Measurements from ENCODE around the gene CARD19. TPM values are rescaled to one million over a fixed set of nuclear protein-coding genes. Genes with fewer than 3 reads are reported as not detected.

CARD19 gene
- total RNA-seq, 2 experiments from 2014 or later = 51.7 to 55.4 TPM

- ChIA-PET CTCF (interaction anchor here (0.6 to 2.3 kb wide), 19 partner anchors 11 to 109 kb away, joined by 3 to 18 read pairs (median 4); partner anchors contain the start of gene NINJ1), POLR2A (interaction anchor here (0.9 to 2.8 kb wide), 13 partner anchors 18 to 101 kb away, joined by 3 to 31 read pairs (median 7); partner anchors contain the start of gene CARD19)
- H3K4me3 Mint-ChIP-seq = peak overlapping the region; percentile 79
- H3K27ac Mint-ChIP-seq = peak overlapping the region; percentile 96
- H3K4me1 Mint-ChIP-seq (ENCODE audit: low read depth) = peaks cover 81% of the 10 kb centered on the region
- H3K9me3 Mint-ChIP-seq (ENCODE audit: insufficient read depth) = no peaks in the 10 kb centered on the region
- peaks cover 68% of the 10 kb centered on the region for H3K36me3 Mint-ChIP-seq (ENCODE audit: low read depth)
- DNase-seq (no peak), ATAC-seq (no peak)
- no peaks in the 10 kb centered on the region for H3K27me3 Mint-ChIP-seq (ENCODE audit: low read depth)
These were observed 30.8 kb upstream of the CARD19 start for GRCh38 chr9:93065135-93065720.

DNA sequence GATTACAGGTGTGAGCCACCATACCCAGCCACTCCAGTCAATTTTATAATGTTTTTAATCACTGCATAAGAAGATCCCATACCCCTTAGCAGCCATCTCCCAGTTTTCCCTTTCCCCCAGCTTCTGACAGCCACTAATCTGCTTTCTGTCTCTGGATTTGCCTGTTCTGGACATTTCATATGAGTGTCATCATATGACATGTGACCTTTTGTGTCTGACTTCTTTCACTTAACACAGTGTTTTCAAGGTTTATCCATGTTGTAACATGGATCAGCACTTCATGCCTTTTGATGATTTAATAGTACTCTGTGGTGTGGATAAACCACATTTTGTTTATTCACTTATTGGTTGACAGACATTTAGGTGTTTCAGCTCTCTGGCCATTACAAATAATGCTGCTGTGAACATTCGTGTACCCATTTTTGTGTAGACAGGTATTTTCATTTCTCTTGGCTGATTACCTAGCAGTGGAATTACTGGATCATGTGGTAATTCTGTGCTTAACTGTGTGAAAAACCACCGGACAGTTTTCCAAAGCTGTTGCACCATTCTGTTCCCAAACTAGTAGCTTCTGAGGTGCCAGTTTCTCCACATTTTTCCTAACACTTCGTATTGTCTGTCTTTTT, 28.9 kb upstream of the CARD19 start:
- Mint-ChIP-seq H3K27ac (no peak overlapping the region), H3K36me3 (ENCODE audit: low read depth) (peaks cover 70% of the 10 kb centered on the region), H3K9me3 (ENCODE audit: insufficient read depth) (no peaks in the 10 kb centered on the region), H3K4me1 (ENCODE audit: low read depth) (peaks cover 73% of the 10 kb centered on the region), H3K27me3 (ENCODE audit: low read depth) (no peaks in the 10 kb centered on the region), H3K4me3 (no peak overlapping the region)
- CTCF ChIA-PET = interaction anchor here (0.6 to 2.1 kb wide), 3 partner anchors 15 to 64 kb away, joined by 3 to 9 read pairs (median 7); no protein-coding TSS in a partner anchor
- POLR2A ChIA-PET = interaction anchor here (1.0 to 1.8 kb wide), 2 partner anchors 21 to 27 kb away, joined by 3 to 5 read pairs; no protein-coding TSS in a partner anchor
- ATAC-seq (no peak), DNase-seq (no peak)

DNA sequence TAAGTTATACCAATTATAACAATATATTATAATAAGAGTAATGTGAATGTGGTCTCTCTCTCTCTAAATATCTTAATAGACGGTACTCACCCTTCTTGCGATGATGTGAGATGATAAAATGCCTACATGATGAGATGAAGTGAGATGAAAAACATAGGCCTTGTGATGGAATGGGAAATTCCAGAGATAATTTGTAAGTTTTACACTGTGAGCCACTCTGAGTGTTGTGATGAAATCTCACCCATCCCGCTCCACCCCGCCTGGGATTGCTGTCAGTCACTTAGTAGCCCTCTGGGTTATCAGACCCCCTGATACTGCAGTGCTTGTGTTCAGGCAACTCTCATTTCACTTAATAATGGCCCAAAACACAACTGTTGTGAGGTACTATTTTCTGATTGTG, 27.1 kb upstream of the CARD19 start:
- CTCF ChIA-PET = interaction anchor here (0.6 to 0.9 kb wide), 2 partner anchors 40 to 49 kb away, joined by 3 read pairs; no protein-coding TSS in a partner anchor
- H3K4me1 Mint-ChIP-seq (ENCODE audit: low read depth) = peaks cover 59% of the 10 kb centered on the region
- no peak for DNase-seq
- H3K36me3 Mint-ChIP-seq (ENCODE audit: low read depth) = peaks cover 64% of the 10 kb centered on the region
- no peak for ATAC-seq
- no peaks in the 10 kb centered on the region for H3K27me3 Mint-ChIP-seq (ENCODE audit: low read depth)
- no peak overlapping the region for H3K4me3 Mint-ChIP-seq
- H3K9me3 Mint-ChIP-seq (ENCODE audit: insufficient read depth) = no peaks in the 10 kb centered on the region
- H3K27ac Mint-ChIP-seq = no peak overlapping the region
- POLR2A ChIA-PET = no interaction called here

GRCh38 chr9:93071464-93071863, 24.6 kb upstream of the CARD19 start:
- H3K4me1 Mint-ChIP-seq (ENCODE audit: low read depth) = peaks cover 35% of the 10 kb centered on the region
- H3K27me3 Mint-ChIP-seq (ENCODE audit: low read depth) = no peaks in the 10 kb centered on the region
- H3K9me3 Mint-ChIP-seq (ENCODE audit: insufficient read depth) = no peaks in the 10 kb centered on the region
- H3K36me3 Mint-ChIP-seq (ENCODE audit: low read depth) = peaks cover 50% of the 10 kb centered on the region
- H3K4me3 Mint-ChIP-seq = no peak overlapping the region
- POLR2A ChIA-PET = interaction anchor here (0.6 to 1.0 kb wide), 2 partner anchors 14 to 24 kb away, joined by 3 read pairs; no protein-coding TSS in a partner anchor
- ATAC-seq = no peak
- no peak overlapping the region for H3K27ac Mint-ChIP-seq
- CTCF ChIA-PET = interaction anchor here (1.7 kb wide), 1 partner anchor 38 kb away, joined by 4 read pairs; no protein-coding TSS in a partner anchor
- DNase-seq = no peak

DNA sequence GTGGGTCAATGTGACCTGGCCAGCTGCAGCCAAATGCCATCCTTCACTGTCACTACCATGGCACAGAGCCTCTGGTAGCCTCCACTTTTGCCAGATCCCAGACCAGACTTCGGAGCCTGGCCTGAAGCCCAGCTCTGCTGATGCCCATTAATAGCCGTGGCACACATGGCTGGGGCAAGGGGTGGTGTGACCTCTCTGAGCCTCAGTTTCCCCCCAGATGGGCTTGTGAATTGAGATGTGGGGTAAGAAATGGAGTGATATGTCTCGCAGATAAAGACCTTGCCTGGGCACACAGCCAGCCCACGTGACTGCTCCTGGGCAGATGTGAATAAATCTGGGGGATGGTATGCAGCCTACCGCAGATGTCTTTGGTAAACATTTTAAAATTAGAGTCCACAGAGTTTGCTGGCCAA, 23.6 kb upstream of the CARD19 start:
- peaks cover 34% of the 10 kb centered on the region for H3K4me1 Mint-ChIP-seq (ENCODE audit: low read depth)
- H3K27ac Mint-ChIP-seq = no peak overlapping the region
- H3K4me3 Mint-ChIP-seq = no peak overlapping the region
- ChIA-PET POLR2A (interaction anchor here (0.6 kb wide), 1 partner anchor 13 kb away, joined by 3 read pairs; no protein-coding TSS in a partner anchor), CTCF (interaction anchor here (1.7 kb wide), 1 partner anchor 37 kb away, joined by 4 read pairs; no protein-coding TSS in a partner anchor)
- no peaks in the 10 kb centered on the region for H3K9me3 Mint-ChIP-seq (ENCODE audit: insufficient read depth)
- no peaks in the 10 kb centered on the region for H3K27me3 Mint-ChIP-seq (ENCODE audit: low read depth)
- peaks cover 52% of the 10 kb centered on the region for H3K36me3 Mint-ChIP-seq (ENCODE audit: low read depth)
- ATAC-seq (no peak), DNase-seq (no peak)

GRCh38 chr9:93076101-93076791, 19.8 kb upstream of the CARD19 start:
- Mint-ChIP-seq H3K27ac (no peak overlapping the region), H3K4me1 (ENCODE audit: low read depth) (peaks cover 23% of the 10 kb centered on the region), H3K27me3 (ENCODE audit: low read depth) (no peaks in the 10 kb centered on the region), H3K9me3 (ENCODE audit: insufficient read depth) (no peaks in the 10 kb centered on the region), H3K4me3 (no peak overlapping the region), H3K36me3 (ENCODE audit: low read depth) (peaks cover 44% of the 10 kb centered on the region)
- ChIA-PET CTCF (interaction anchor here (1.0 to 2.0 kb wide), 2 partner anchors 12 to 33 kb away, joined by 4 to 6 read pairs; no protein-coding TSS in a partner anchor), POLR2A (no interaction called here)
- DNase-seq (no peak), ATAC-seq (no peak)

GRCh38 chr9:93076792-93077128, 19.3 kb upstream of the CARD19 start:
- no peak for DNase-seq
- no peak for ATAC-seq
- Mint-ChIP-seq H3K4me1 (ENCODE audit: low read depth) (peaks cover 23% of the 10 kb centered on the region), H3K27ac (no peak overlapping the region), H3K27me3 (ENCODE audit: low read depth) (no peaks in the 10 kb centered on the region), H3K9me3 (ENCODE audit: insufficient read depth) (no peaks in the 10 kb centered on the region), H3K36me3 (ENCODE audit: low read depth) (peaks cover 45% of the 10 kb centered on the region), H3K4me3 (no peak overlapping the region)
- ChIA-PET POLR2A (no interaction called here), CTCF (interaction anchor here (1.0 kb wide), 1 partner anchor 12 kb away, joined by 4 read pairs; no protein-coding TSS in a partner anchor)

DNA sequence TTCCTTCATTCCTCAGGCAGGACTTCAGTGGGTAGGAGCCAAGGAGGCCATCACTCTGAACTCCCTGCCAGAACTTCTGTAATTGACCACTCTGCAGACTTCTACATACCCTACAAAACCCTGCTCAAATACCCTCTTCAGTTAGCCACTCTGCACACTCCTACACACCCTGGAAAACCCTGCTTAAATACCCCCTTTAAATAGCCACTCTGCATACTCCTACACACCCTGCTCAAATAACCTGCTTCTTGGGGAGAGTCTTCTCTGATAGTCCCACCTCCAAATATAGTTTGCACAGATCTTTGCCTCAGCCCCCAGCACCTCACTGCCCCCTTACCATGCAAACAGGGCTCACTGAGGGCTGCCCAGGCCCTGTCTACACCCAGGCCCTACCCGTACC, 18.6 kb upstream of the CARD19 start:
- CTCF ChIA-PET = no interaction called here
- POLR2A ChIA-PET = no interaction called here

DNA sequence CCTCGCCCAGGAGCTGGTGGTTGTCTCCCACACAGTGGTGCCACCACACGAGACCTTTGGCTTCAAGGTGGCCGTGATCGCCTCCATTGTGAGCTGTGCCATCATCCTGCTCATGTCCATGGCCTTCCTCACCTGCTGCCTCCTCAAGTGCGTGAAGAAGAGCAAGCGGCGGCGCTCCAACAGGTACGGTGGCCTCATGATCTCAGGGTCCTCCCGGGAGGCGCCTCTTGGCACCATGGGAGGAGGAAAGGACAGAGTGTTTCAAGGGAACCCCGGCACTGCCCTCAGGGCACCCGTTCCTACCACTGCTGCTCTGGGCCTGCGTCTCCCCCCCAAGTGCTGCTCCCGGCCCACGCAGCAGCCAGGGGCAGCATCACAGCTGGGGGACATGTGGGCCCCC, 18.2 kb upstream of the CARD19 start:
- no peak overlapping the region for H3K4me3 Mint-ChIP-seq
- H3K9me3 Mint-ChIP-seq (ENCODE audit: insufficient read depth) = no peaks in the 10 kb centered on the region
- no peaks in the 10 kb centered on the region for H3K27me3 Mint-ChIP-seq (ENCODE audit: low read depth)
- ATAC-seq = no peak
- DNase-seq = no peak
- no peak overlapping the region for H3K27ac Mint-ChIP-seq
- H3K36me3 Mint-ChIP-seq (ENCODE audit: low read depth) = peaks cover 51% of the 10 kb centered on the region
- ChIA-PET CTCF (no interaction called here), POLR2A (no interaction called here)
- H3K4me1 Mint-ChIP-seq (ENCODE audit: low read depth) = peaks cover 27% of the 10 kb centered on the region

More for the DNA sequence above, 18.6 kb upstream of the CARD19 start:
- Mint-ChIP-seq H3K27ac (peak overlapping the region; percentile 62), H3K4me1 (ENCODE audit: low read depth) (peaks cover 23% of the 10 kb centered on the region), H3K4me3 (no peak overlapping the region), H3K27me3 (ENCODE audit: low read depth) (no peaks in the 10 kb centered on the region), H3K9me3 (ENCODE audit: insufficient read depth) (no peaks in the 10 kb centered on the region), H3K36me3 (ENCODE audit: low read depth) (peaks cover 49% of the 10 kb centered on the region)
- ATAC-seq (no peak), DNase-seq (no peak)

- no peak overlapping the region for H3K4me3 Mint-ChIP-seq
- no peak overlapping the region for H3K27ac Mint-ChIP-seq
- no peak for ATAC-seq
- peaks cover 40% of the 10 kb centered on the region for H3K4me1 Mint-ChIP-seq (ENCODE audit: low read depth)
- ChIA-PET POLR2A (interaction anchor here (0.8 to 1.5 kb wide), 2 partner anchors 15 to 16 kb away, joined by 3 to 4 read pairs; no protein-coding TSS in a partner anchor), CTCF (interaction anchor here (1.0 kb wide), 1 partner anchor 76 kb away, joined by 4 read pairs; no protein-coding TSS in a partner anchor)
- no peaks in the 10 kb centered on the region for H3K27me3 Mint-ChIP-seq (ENCODE audit: low read depth)
- H3K36me3 Mint-ChIP-seq (ENCODE audit: low read depth) = peaks cover 60% of the 10 kb centered on the region
- H3K9me3 Mint-ChIP-seq (ENCODE audit: insufficient read depth) = no peaks in the 10 kb centered on the region
- no peak for DNase-seq
These were observed 16.6 kb upstream of the CARD19 start for GRCh38 chr9:93079371-93079770.

DNA sequence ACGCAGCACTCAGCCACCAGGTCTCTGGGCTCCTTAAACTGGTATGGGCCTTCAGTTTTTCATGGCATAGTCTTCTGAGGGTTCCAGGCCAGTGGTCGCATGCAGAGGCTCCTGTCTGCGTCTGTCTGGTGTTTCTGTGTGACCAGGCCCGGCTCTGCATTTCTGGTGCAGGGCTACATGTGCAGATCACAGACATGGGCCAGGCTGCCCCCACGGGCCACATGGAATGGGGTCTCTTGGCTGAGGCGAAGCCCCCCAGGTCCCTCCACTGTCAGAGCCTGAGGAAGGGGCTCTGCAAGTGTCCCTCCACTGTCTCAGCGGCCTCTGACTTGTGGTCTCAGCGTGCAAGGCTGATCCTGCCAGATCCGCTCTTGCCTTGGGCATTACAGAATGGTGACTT, 15.6 kb upstream of the CARD19 start:
- ATAC-seq (no peak), DNase-seq (no peak)
- no peaks in the 10 kb centered on the region for H3K9me3 Mint-ChIP-seq (ENCODE audit: insufficient read depth)
- H3K4me1 Mint-ChIP-seq (ENCODE audit: low read depth) = peaks cover 41% of the 10 kb centered on the region
- no peak overlapping the region for H3K4me3 Mint-ChIP-seq
- H3K27ac Mint-ChIP-seq = peak overlapping the region; percentile 19
- no peaks in the 10 kb centered on the region for H3K27me3 Mint-ChIP-seq (ENCODE audit: low read depth)
- H3K36me3 Mint-ChIP-seq (ENCODE audit: low read depth) = peaks cover 66% of the 10 kb centered on the region
- ChIA-PET CTCF (interaction anchor here (1.2 to 1.8 kb wide), 2 partner anchors 29 to 77 kb away, joined by 4 read pairs; no protein-coding TSS in a partner anchor), POLR2A (interaction anchor here (4.5 kb wide), 1 partner anchor 15 kb away, joined by 22 read pairs; the partner anchor contains the start of gene CARD19)
